ENCODE results near the gene TAS1R3.

TAS1R3 gene

GRCh38 chr1:1359664-1360468 lies 28.8 kb downstream of the TAS1R3 start:
- ChIA-PET POLR2A (ENCODE audit: low non-redundant PET) (no interaction called here), CTCF (no interaction called here)
- TF ChIP-seq CTCF (conservative IDR thresholded peaks at IDR 0.05; ENCODE audit: low read depth) = no peak
- H3K27ac ChIP-seq = peak overlapping the region; percentile 54
- no peak for DNase-seq (ENCODE audit: low spot score)

GRCh38 chr1:1360506-1361169 lies 29.6 kb downstream of the TAS1R3 start:
- POLR2A ChIA-PET (ENCODE audit: low non-redundant PET) = no interaction called here
- TF ChIP-seq CTCF (conservative IDR thresholded peaks at IDR 0.05; ENCODE audit: low read depth) = no peak
- CTCF ChIA-PET = no interaction called here
- peak overlapping the region; percentile 54 for H3K27ac ChIP-seq
- peak; percentile 65 for DNase-seq (ENCODE audit: low spot score)

GRCh38 chr1:1361233-1361981 lies 30.3 kb downstream of the TAS1R3 start:
- H3K27ac ChIP-seq = peak overlapping the region; percentile 54; the same call in 1 of the 2 replicates
- ChIA-PET POLR2A (ENCODE audit: low non-redundant PET) (no interaction called here), CTCF (no interaction called here)
- DNase-seq (ENCODE audit: low spot score) = no peak
- TF ChIP-seq CTCF (conservative IDR thresholded peaks at IDR 0.05; ENCODE audit: low read depth) = no peak

- DNase-seq (ENCODE audit: low spot score) = no peak
- H3K27ac ChIP-seq = no peak overlapping the region
- POLR2A ChIA-PET (ENCODE audit: low non-redundant PET) = no interaction called here
- CTCF ChIA-PET = no interaction called here
- no peak for TF ChIP-seq CTCF (conservative IDR thresholded peaks at IDR 0.05; ENCODE audit: low read depth)
These were observed 30.9 kb downstream of the TAS1R3 start for GRCh38 chr1:1361982-1362423.

- no peak overlapping the region for H3K27ac ChIP-seq
- no peak for TF ChIP-seq CTCF (conservative IDR thresholded peaks at IDR 0.05; ENCODE audit: low read depth)
- no peak for DNase-seq (ENCODE audit: low spot score)
- CTCF ChIA-PET = no interaction called here
- POLR2A ChIA-PET (ENCODE audit: low non-redundant PET) = no interaction called here
These were observed 33.2 kb downstream of the TAS1R3 start for GRCh38 chr1:1364266-1364665.

- no peak overlapping the region for H3K27ac ChIP-seq
- no peak for DNase-seq (ENCODE audit: low spot score)
- CTCF ChIA-PET = no interaction called here
- no peak for TF ChIP-seq CTCF (conservative IDR thresholded peaks at IDR 0.05; ENCODE audit: low read depth)
- POLR2A ChIA-PET (ENCODE audit: low non-redundant PET) = no interaction called here
These were observed 35.0 kb downstream of the TAS1R3 start for GRCh38 chr1:1365875-1366698.
